Omental fat pad (tissue), 4 donors: Measurements from ENCODE around the gene TOP3A. TPM values are rescaled to one million over a fixed set of nuclear protein-coding genes. Genes with fewer than 3 reads are reported as not detected.
A peak's percentile ranks its signal among the peaks of the same experiment; 100 is the strongest.
"Not testable (repeated sequence)": the region's sequence is repeated elsewhere in the genome, so short reads cannot be mapped to it uniquely, and the experiment has no call there.

Experiments
- ATAC-seq: fragments of 150-250 bp; one replicate; pipeline ENCODE4 v1.9.1; 2016; ENCODE audit warnings: mild to moderate bottlenecking, moderate library complexity; ENCODE audit not compliant: low FRiP score
- DNase-seq: peaks from one replicate; pipeline ENCODE4 v3.0.0-alpha.2; 2019; ENCODE audit warnings: low spot score
- total RNA-seq, 4 donors: library from RNA; depleted of rRNA; stranded (reverse); fragments of >200 nt; gene quantifications; one replicate each; pipeline ENCODE4 v1.1.0, GENCODE V29; 2016
- TF ChIP-seq, protein P1 (sequence below), 3 donors: fragments of 450-650 bp; IDR thresholded peaks; one replicate each; pipeline ENCODE4 v1.5.1; 2016 to 2017; ENCODE audit warnings: antibody characterized with exemption in 3 of 3, mild to moderate bottlenecking in 3 of 3, moderate library complexity in 2 of 3

Gene TOP3A
- total RNA-seq, 4 donors from 2014 or later = 23.6 to 80.5 (median 47.5) TPM

GRCh38 chr17:18318771-18319450, 4.1 kb upstream of the TOP3A start:
- no peak for ATAC-seq
- TF ChIP-seq, protein P1, sequence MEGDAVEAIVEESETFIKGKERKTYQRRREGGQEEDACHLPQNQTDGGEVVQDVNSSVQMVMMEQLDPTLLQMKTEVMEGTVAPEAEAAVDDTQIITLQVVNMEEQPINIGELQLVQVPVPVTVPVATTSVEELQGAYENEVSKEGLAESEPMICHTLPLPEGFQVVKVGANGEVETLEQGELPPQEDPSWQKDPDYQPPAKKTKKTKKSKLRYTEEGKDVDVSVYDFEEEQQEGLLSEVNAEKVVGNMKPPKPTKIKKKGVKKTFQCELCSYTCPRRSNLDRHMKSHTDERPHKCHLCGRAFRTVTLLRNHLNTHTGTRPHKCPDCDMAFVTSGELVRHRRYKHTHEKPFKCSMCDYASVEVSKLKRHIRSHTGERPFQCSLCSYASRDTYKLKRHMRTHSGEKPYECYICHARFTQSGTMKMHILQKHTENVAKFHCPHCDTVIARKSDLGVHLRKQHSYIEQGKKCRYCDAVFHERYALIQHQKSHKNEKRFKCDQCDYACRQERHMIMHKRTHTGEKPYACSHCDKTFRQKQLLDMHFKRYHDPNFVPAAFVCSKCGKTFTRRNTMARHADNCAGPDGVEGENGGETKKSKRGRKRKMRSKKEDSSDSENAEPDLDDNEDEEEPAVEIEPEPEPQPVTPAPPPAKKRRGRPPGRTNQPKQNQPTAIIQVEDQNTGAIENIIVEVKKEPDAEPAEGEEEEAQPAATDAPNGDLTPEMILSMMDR (IDR thresholded peaks at IDR 0.05) = no peak

GRCh38 chr17:18318117-18318516, 3.3 kb upstream of the TOP3A start:
- ATAC-seq = no peak
- TF ChIP-seq, protein P1 (IDR thresholded peaks at IDR 0.05) = no peak
- DNase-seq = no peak

More at GRCh38 chr17:18318771-18319450, 4.1 kb upstream of the TOP3A start:
- DNase-seq = no peak

DNA sequence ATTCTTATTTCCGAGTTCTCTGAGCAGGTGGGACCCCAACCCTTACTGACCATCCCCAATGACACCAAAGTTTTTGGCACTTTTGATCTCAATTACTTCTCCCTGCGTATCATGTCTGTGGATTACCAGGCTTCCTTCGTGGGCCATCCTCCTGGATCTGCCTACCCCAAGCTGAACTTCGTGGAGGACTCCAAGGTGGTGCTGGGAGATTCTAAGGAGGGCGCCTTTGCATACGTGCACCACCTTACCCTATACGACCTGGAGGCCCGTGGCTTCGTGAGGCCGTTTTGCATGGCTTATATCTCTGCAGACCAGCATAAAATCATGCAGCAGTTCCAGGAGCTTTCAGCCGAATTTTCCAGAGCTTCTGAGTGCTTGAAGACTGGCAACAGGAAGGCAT, 1.2 kb upstream of the TOP3A start:
- no peak for ATAC-seq

GRCh38 chr17:18315562-18315922, 748 bp upstream of the TOP3A start:
- TF ChIP-seq, protein P1 (IDR thresholded peaks at IDR 0.05) = no peak
- ATAC-seq = no peak
- no peak for DNase-seq

More for the DNA sequence above, 1.2 kb upstream of the TOP3A start:
- TF ChIP-seq, protein P1 (IDR thresholded peaks at IDR 0.05) = no peak
- no peak for DNase-seq

GRCh38 chr17:18314059-18314730, 599 bp downstream of the TOP3A start:
- TF ChIP-seq, protein P1 (IDR thresholded peaks at IDR 0.05) = no peak
- DNase-seq = no peak

DNA sequence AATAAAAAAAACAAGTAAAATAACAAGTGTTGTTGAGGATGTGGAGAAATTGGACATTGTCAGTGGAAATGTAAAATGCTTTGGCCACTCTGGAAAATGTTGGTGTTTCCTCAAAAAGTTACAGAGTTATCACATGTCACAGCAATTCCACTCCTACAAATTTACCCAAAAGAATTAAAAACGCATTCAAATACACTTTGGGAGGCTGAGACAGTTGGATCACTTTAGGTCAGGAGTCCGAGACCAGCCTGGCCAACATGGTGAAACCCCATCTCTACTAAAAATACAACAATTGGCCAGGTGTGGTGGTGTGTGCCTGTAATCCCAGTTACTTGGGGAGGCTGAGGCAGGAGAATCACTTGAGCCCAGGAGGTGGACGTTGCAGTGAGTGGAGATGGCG, 5.6 kb downstream of the TOP3A start:
- no peak for ATAC-seq
- TF ChIP-seq, protein P1 (IDR thresholded peaks at IDR 0.05) = no peak

More at GRCh38 chr17:18314059-18314730, 599 bp downstream of the TOP3A start:
- peak; percentile 9 for ATAC-seq

DNA sequence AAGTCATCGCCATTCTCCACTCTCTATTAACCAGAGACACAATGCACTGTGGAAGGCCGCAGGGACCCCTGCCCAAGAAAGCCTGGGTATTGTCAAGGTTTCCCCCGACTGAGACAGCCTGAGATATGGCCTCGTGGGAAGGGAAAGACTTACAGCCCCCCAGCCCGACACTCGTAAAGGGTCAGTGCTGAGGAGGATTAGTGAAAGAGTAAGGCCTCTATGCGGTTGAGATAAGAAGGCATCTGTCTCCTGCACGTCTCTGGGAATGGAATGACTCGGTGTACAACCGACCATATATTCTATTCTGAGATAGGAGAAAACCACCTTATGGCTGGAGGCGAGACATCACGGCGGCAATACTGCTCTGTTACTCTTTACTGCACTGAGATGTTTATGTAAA, 11.6 kb downstream of the TOP3A start:
- not testable (repeated sequence) for DNase-seq, ATAC-seq

More for the DNA sequence above, 5.6 kb downstream of the TOP3A start:
- DNase-seq = no peak
